Measurements from ENCODE around the gene P2RY2.

GRCh38 chr11:73170140-73170539 lies 47.9 kb upstream of the P2RY2 start:
- TF ChIP-seq CTCF (IDR thresholded peaks at IDR 0.05) (no peak), EP300 (IDR thresholded peaks at IDR 0.05) (no peak), POLR2AphosphoS5 (IDR thresholded peaks at IDR 0.05) (no peak)

Data from sigmoid colon (tissue), 4 donors.